Mammary epithelial cell (primary cell): Measurements from ENCODE around the gene FBXO42.

Experiments used
- CTCF ChIP-seq, 2 donors: IDR thresholded peaks in 1 of 2; conservative IDR thresholded peaks in 1 of 2; 2 replicates each; pipeline ENCODE4 v1.5.1; 2011 to 2012; ENCODE audit warnings: inconsistent platforms in 2 of 2, low read length in 2 of 2, mild to moderate bottlenecking in 2 of 2, control low read depth in 1 of 2, low read depth in 1 of 2; ENCODE audit not compliant: insufficient read depth in 1 of 2; ENCODE audit errors: extremely low read depth in 1 of 2
- EZH2 ChIP-seq: IDR thresholded peaks from 2 replicates; pipeline ENCODE4 v1.6.1; 2012; ENCODE audit warnings: low read length, inconsistent platforms, borderline replicate concordance

GRCh38 chr1:16210581-16210980 is 141.7 kb downstream of the FBXO42 start:
- no peak for TF ChIP-seq EZH2
- no peak for TF ChIP-seq CTCF (conservative IDR thresholded peaks at IDR 0.05 in 1 of 2, IDR thresholded peaks at IDR 0.05 in 1 of 2; ENCODE audit: extremely low read depth in 1 of 2, insufficient read depth in 1 of 2, low read depth in 1 of 2, low read length in 2 of 2)
